Dedifferentiated amniotic fluid mesenchymal stem cell (primary cell): ENCODE results near the gene SOX18.
A peak's percentile ranks its signal among the peaks of the same experiment; 100 is the strongest.
"Not testable (repeated sequence)": the region's sequence is repeated elsewhere in the genome, so short reads cannot be mapped to it uniquely, and the experiment has no call there.

Experiments
- DNase-seq: peaks from one replicate; pipeline ENCODE4 v3.0.0-alpha.2; 2016; ENCODE audit errors: extremely low spot score

SOX18 gene

DNA sequence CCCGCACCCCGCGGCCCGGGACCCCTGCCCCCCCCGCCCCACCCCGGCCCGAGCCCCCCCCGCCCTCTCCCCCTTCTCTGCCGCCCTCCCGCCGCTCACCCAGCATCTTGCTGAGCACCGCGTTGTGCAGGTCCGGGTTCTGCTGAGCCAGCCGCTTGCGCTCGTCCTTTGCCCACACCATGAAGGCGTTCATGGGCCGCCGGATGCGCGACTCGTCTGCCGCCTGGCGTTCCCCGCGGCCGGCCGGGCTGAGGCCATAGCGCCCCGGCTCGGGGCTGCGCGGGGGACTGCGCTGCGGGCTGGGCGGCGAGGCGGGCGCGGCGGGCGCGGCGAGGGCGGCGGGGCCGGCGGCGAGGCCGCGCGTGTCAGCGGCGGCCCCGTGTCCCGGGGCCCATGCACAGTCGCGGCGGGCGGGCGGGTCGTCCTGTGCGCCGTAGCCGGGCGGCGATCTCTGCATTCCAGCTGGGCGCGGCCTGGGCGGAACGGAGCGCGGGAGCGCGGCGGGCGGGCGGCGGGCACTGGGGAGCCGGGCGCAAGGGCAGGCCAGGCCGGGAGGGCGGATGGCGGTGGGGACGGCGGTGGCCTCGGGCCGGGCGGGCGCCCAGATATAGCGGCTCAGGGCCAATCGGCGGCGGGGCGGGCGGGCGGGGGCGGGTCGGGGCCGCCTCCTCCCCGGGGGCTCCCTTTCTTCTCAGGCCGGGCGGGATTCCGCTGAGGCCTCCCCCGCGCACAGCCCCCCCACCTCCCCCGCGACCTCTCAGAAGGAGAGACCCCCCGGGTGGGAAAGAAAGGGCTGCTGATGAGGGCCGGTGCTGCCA, at the start of gene SOX18:
SOX18 (minus strand) TSS at position 580 of the 818 bp plus-strand sequence; CDS start at position 457, 123 bp downstream.
- no peak for DNase-seq

DNA sequence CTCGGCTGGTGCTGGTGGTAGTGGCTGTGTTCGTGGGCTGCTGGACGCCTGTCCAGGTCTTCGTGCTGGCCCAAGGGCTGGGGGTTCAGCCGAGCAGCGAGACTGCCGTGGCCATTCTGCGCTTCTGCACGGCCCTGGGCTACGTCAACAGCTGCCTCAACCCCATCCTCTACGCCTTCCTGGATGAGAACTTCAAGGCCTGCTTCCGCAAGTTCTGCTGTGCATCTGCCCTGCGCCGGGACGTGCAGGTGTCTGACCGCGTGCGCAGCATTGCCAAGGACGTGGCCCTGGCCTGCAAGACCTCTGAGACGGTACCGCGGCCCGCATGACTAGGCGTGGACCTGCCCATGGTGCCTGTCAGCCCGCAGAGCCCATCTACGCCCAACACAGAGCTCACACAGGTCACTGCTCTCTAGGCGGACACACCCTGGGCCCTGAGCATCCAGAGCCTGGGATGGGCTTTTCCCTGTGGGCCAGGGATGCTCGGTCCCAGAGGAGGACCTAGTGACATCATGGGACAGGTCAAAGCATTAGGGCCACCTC, 49.1 kb upstream of the SOX18 start:
- DNase-seq = no peak

DNA sequence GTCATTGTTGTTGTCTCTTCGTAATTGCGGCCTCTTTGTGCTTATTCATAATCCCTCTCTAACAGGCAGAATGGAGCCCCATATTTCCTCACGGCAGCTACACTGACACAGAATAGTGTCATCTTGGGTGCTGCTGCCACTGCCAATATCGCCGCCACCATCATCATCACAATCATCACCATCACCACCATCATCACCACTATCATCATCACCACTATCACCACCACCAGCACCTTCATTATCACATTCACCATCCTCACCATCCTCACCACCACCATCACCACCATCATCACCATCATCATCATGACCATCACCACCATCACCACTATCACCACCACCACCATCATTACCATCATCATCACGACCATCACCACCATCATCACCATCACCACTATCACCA, 47.1 kb upstream of the SOX18 start:
- no peak for DNase-seq

GRCh38 chr20:64095927-64096326, 46.5 kb upstream of the SOX18 start:
- no peak for DNase-seq

DNA sequence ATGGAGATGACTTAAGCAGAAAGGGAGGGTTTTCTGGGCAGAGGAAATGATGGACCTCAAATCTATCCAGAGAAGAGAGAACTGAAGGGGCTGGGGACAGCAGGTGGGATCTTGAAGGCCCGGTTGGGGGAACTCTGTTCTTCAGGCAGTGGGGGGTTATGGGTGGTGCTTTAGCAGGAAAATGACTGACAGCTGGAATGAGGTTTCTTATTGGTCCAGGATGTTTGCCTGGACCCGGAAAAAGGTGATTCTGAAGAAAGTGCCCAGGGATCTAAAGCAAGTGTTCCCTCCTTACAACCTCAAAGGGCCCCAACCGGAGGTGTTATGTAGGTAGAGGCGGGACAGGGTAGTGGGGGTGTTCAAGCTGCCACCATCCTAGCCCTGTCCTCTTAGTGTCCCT, 46.0 kb upstream of the SOX18 start:
- DNase-seq = no peak

DNA sequence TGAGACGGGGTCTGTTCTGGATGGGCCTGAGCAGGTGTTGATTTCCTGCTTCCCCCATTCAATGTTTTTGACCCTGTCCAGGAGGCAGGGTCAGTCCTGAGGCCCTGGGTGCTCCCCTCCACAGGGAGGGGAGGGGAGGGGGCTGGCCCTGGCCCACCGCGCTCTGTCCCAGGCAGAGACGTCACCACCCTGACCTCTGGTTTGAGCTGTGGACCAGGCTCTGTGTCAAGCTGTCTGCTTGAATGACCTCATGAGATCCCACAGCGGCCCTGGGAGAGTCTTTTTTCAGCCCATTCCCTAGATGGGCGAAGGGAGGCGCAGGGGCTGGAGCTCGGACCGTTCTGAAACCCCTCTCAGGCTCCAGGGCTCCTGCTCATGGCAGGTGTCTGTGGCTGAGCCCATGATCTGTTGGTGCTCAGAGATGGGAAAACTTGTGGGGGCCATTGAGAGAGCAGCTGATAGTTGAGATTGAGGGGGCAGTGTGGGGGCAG, 43.6 kb upstream of the SOX18 start:
- no peak for DNase-seq

DNA sequence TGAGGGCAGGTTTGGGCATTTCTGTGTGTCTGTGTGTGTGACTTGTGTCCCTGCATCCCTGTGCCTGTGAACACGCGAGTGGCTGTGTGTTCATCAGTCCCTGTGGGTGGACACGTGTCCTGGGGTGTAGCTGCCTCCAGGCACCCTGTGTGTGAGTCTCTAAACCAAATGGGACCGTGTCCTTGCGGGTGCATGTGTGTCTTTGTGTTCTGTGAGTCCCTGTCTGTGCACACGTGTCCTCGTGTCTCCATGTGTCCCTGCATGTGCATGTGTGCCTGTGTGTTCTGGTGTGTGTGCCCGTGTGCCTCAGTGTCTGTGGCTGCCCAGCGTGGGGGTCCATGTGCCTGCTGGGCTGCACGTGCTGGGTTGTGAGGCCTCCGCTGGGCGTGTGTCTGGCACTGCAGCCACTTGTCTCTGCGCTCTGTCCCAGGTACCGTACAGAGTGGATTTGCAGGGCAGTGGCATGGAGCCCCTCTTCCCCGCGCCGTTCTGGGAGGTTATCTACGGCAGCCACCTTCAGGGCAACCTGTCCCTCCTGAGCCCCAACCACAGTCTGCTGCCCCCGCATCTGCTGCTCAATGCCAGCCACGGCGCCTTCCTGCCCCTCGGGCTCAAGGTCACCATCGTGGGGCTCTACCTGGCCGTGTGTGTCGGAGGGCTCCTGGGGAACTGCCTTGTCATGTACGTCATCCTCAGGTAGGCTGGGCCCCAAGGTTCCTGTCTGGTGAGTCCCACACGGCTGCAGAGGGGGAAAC, 43.0 kb upstream of the SOX18 start:
- no peak for DNase-seq

DNA sequence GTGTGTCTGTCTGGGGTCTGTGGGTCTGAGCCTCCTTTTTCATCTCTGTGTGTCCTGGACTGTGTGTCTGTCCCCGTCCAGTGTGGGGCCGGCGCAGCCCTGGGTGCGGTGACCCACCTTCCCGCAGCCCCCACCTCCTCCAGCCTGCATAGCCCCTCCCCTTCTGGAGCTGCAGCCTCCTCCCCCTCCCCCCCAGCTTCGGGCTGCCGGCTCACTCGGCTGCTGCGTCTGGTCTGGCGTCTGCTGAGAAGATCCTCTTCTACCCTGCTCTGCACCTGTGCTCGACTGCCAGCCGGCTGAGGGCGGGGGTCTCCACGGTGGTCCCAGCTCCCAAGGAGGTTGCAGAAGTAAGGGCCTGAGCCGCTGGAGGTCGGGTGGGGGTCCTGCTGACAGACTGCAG, 42.3 kb upstream of the SOX18 start:
- no peak for DNase-seq

DNA sequence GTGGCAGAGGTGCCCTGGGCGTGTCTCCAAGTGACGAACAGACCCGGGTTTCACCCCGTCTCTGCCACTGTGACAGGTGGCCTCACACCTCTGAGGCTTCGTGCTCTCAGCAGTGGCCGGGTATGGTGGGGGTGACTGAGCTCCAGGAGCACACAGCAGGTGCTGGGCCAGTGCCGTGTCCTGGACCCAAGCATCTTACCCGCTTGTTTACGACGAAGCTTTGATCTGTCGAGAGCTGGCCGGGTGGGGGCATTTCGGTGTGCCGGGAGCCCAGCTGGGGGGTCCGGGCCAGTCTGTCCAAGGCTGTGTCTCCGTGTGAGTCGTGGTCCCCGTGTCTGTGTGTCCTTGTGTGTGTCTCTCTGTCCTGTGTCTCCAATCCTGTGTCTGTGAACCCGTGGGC, 41.9 kb upstream of the SOX18 start:
- DNase-seq = no peak

DNA sequence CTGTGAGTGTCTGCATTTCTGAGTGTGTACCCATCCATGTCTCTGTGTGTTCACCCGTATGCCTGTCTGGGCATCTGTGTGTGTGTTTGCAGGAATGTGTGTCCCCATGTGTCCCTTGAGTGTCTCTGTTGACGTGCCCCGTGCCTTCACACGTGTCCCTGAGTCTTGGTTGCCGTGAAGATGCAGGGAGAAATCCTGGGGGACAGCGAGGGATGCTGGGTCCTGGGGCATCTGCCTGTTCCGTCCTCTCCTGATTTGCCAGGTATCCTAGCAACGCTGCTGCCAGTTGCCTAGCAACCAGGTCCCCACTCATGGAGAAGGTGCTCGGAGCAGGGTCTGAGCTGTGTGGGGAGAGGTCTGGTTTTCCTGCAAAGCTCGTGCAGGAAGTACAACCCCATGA, 40.7 kb upstream of the SOX18 start:
- DNase-seq = no peak

DNA sequence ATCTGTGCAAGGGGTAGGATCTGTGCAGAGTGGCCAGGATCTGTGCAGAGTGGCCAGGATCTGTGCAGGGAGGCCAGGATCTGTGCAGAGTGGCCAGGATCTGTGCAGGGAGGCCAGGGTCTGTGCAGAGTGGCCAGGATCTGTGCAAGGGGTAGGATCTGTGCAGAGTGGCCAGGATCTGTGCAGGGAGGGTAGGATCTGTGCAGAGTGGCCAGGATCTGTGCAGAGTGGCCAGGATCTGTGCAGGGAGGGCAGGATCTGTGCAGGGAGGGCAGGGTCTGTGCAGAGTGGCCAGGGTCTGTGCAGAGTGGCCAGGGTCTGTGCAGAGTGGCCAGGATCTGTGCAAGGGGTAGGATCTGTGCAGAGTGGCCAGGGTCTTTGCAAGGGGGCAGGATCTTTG, 39.1 kb upstream of the SOX18 start:
- not testable (repeated sequence) for DNase-seq

DNA sequence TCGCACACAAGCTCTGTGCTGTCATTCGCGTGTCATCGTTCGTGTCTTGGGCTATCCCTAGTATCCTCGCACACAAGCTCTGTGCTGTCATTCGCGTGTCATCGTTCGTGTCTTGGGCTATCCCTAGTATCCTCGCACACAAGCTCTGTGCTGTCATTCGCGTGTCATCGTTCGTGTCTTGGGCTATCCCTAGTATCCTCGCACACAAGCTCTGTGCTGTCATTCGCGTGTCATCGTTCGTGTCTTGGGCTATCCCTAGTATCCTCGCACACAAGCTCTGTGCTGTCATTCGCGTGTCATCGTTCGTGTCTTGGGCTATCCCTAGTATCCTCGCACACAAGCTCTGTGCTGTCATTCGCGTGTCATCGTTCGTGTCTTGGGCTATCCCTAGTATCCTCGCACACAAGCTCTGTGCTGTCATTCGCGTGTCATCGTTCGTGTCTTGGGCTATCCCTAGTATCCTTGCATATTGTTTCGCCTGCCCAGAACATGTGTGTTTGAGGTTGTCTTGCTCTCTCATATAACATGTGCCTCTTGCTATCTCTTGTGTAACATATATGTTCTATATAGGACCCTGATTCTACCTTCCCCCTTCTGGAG, 37.9 kb upstream of the SOX18 start:
- not testable (repeated sequence) for DNase-seq

DNA sequence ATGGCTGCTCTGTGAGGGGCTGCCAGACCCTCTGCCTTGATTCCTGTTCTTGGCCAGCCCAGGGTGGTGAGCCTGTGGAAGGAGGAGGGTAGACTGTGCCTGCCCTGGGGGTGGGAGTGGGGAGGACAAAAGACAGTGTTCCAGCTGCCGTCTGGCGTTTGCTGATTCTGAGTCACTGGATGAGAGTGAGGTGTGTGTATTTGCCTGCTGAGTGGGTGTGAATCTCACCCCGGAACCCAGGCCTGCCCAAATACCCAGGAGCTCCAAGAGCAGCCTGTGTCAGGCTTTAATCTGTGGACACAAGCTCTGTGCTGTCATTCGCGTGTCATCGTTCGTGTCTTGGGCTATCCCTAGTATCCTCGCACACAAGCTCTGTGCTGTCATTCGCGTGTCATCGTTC, 37.4 kb upstream of the SOX18 start:
- no peak for DNase-seq

DNA sequence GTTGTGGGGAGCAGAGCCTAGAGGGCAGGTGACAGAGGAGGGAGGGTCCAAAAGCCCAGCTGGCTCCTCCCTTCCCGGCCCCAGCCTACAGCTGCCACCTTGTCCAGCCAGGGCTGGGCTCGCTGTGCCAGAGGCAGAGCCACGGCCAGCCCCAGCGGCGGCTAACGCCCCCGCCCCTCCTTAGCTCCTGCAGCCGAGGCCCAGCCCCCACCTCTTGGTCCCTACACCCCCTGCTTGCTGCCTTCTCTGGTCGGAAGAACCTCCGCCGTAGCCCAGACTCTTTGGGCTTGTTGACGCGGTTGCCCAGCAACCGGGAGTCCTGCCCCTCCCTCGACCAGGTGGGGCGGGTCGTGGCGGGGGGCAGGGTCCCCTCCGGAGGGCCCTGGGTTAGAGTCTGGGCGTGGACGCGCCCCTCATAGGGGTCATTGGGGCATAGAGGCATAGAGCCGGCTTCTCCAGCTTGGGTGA, 35.3 kb upstream of the SOX18 start:
- DNase-seq = no peak

DNA sequence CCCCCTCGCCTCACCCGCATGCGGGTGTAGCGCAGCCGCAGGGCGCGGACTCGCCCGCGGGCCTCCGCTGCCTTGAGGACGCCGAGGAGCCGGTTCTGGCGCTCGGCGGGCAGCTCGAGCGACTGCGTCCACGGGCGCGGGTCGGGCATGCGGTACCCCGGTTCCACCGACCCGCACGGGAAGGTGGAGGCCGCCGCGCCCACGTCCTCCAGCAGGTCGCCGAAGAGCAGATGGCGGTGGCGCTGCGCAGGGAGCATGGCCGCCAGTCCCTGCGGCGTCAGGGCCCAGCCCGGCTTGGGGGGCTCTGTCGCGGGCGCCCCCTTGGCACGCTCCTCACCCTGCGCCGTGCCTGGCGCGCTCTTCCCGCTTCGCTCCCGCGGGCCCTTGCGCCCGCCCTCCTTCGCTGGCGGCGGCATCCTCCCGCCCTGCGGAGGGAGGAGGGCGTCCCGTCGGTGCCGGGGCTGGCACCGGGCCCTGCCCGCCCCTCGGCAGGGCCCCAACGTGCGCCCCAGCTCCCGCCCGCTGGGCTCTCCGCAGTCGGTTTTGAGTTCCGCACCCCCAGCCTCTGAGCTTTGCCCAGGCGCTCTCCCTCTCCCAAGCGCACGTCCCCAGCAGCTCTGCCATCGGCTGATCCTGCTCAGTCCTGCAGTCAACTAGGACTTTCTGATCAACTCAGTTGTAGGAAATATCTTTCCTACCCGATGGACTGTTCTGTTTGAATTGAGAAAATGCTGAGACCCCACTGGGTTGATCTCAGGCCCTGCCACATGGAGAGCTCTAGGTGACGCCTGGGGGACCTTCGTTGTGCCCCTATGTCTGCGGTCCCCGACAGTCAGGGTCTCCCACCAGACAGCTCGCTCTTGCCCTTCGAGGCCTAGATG, 34.6 kb upstream of the SOX18 start, which contains the start of gene LKAAEAR1:
LKAAEAR1 (minus strand) TSS at position 595 of the 881 bp plus-strand sequence; CDS start at position 416, 179 bp downstream.
- no peak for DNase-seq

DNA sequence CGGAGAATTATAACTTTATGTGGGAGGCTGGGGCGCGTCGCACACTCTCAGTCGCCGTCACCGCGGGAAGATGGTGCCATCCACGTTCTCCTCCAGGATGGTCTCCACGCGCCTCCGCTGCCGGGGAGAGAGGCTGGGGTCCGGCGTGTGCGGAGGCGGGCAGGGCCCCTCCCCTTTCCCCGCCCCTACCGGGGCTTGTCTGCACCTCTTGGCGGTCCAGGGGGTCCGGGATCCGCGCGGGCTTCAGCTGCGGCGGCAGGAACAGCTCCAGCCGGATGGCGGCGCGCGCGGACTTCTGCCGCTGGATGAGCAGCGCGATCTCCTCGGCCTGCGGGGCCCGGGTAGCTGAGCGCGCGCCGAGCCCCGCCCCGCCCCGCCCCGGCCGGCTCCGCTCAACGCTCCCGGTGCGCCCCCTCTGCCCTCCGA, 34.0 kb upstream of the SOX18 start:
- peak; percentile 32 for DNase-seq

GRCh38 chr20:64082820-64083377, 33.5 kb upstream of the SOX18 start:
- DNase-seq = no peak

GRCh38 chr20:64082126-64082731, 32.8 kb upstream of the SOX18 start:
- DNase-seq = no peak

DNA sequence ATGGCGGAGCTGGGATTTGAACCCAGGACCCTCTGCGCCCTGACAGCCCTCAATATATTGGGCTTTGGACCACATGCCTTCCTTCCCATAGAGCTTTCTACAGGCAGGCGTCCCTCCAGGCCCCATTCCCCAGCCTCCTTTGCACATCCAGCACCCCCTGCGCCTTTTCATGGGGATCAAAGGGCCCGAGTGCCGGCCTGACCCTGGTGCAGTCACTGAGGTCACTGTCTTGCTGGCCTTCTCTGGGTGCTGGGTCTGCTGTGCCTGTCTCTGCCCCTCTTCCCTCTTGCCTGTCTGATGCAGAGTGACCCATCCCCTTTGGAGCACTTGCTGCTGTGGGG, 32.2 kb upstream of the SOX18 start:
- DNase-seq = no peak
